ENCODE results near the gene KNSTRN.

GRCh38 chr15:40410476-40410875 lies 28.0 kb downstream of the KNSTRN start:
- TF ChIP-seq EZH2 (IDR thresholded peaks at IDR 0.05; ENCODE audit: low read length, missing control alignments): no peak
- TF ChIP-seq CTCF (conservative IDR thresholded peaks at IDR 0.05 in 1 of 2, IDR thresholded peaks at IDR 0.05 in 1 of 2; ENCODE audit: low read depth in 1 of 2, low read length in 2 of 2): no peak
